Keratinocyte (primary cell): ENCODE measurements around the gene ZBTB20. TPM values are rescaled to one million over a fixed set of nuclear protein-coding genes. Genes with fewer than 3 reads are reported as not detected.

ENCODE experiments used
- DNase-seq: peaks from one replicate; pipeline ENCODE4 v3.0.0-alpha.2; 2011; ENCODE audit warnings: low read depth, missing footprints, low spot score
- FAIRE-seq: peaks from 2 replicates; lab custom pipeline; 2011; peaks lifted over from hg19 to GRCh38; lab: Jason Lieb, UNC
- H2AFZ ChIP-seq: 2 replicates; pipeline ENCODE4 v1.6.0; 2012; ENCODE audit warnings: low read length, control low read depth, inconsistent platforms; ENCODE audit not compliant: control insufficient read depth
- H3K27ac ChIP-seq: 2 replicates; pipeline ENCODE4 v1.5.1; 2011; ENCODE audit warnings: low read length; ENCODE audit not compliant: control insufficient read depth, insufficient read depth
- H3K27me3 ChIP-seq: 3 replicates; pipeline ENCODE4 v1.6.0; 2011; ENCODE audit warnings: low read length; ENCODE audit not compliant: control insufficient read depth, insufficient read depth; ENCODE audit errors: extremely low read depth
- H3K36me3 ChIP-seq, 2 experiments: 2 replicates in 1 of 2; 3 replicates in 1 of 2; pipeline ENCODE4 v1.5.1; 2011; ENCODE audit warnings: low read length in 2 of 2, mild to moderate bottlenecking in 1 of 2; ENCODE audit not compliant: control insufficient read depth in 2 of 2, insufficient read depth in 2 of 2; ENCODE audit errors: extremely low read depth in 1 of 2
- H3K4me1 ChIP-seq: 3 replicates; pipeline ENCODE4 v1.5.1; 2011; ENCODE audit warnings: low read length; ENCODE audit not compliant: control insufficient read depth, insufficient read depth; ENCODE audit errors: extremely low read depth
- H3K4me2 ChIP-seq: 3 replicates; pipeline ENCODE4 v1.6.0; 2011; ENCODE audit warnings: low read depth, low read length; ENCODE audit not compliant: control insufficient read depth, insufficient read depth; ENCODE audit errors: extremely low read depth
- H3K4me3 ChIP-seq, 3 experiments: fragments of 200-600 bp in 1 of 3; sonication (generic) in 1 of 3; 2 replicates in 2 of 3; 3 replicates in 1 of 3; pipeline ENCODE4 v1.5.1; 2011 to 2016; ENCODE audit warnings: low read length in 3 of 3, mild to moderate bottlenecking in 3 of 3, control low read depth in 2 of 3, inconsistent platforms in 1 of 3, low read depth in 1 of 3, mixed read lengths in 1 of 3, mixed run types in 1 of 3, moderate library complexity in 1 of 3; ENCODE audit not compliant: control insufficient read depth in 2 of 3, insufficient read depth in 2 of 3; ENCODE audit errors: extremely low read depth in 1 of 3
- H3K79me2 ChIP-seq: 2 replicates; pipeline ENCODE4 v1.6.0; 2012; ENCODE audit warnings: low read length; ENCODE audit not compliant: control insufficient read depth, insufficient read depth
- H3K9ac ChIP-seq: 3 replicates; pipeline ENCODE4 v1.6.0; 2011; ENCODE audit warnings: low read length; ENCODE audit not compliant: control insufficient read depth, insufficient read depth; ENCODE audit errors: extremely low read depth
- H3K9me1 ChIP-seq: 3 replicates; pipeline ENCODE4 v1.6.0; 2011; ENCODE audit warnings: low read length; ENCODE audit not compliant: control insufficient read depth, insufficient read depth; ENCODE audit errors: extremely low read depth
- H3K9me3 ChIP-seq: 2 replicates; pipeline ENCODE4 v1.5.1; 2012; ENCODE audit warnings: low read depth, low read length; ENCODE audit not compliant: control insufficient read depth
- H4K20me1 ChIP-seq: 3 replicates; pipeline ENCODE4 v1.6.0; 2011; ENCODE audit warnings: low read length; ENCODE audit not compliant: control insufficient read depth, insufficient read depth; ENCODE audit errors: extremely low read depth
- EZH2 ChIP-seq: IDR thresholded peaks from one replicate; pipeline ENCODE4 v1.6.1; 2012; ENCODE audit warnings: inconsistent platforms, mild to moderate bottlenecking, low read length, moderate library complexity
- dilution Hi-C: fragments of 300-500 bp; cut with MboI; formaldehyde crosslinking; loops from one replicate; pipeline ENCODE4 v1.7.0; 2020; ENCODE audit warnings: low sequenced_read_pairs; ENCODE audit not compliant: extremely low pct_ligation_motif_present
- polyA plus RNA-seq, 5 experiments: library from polyadenylated mRNA; depleted of rRNA in 3 of 5; stranded (reverse) in 3 of 5; stranded (forward) in 1 of 5; unstranded in 1 of 5; fragments of >200 nt; gene quantifications; 1 replicate in 1 of 5; 2 replicates in 3 of 5; 3 replicates in 1 of 5; pipeline versions ENCODE4 v1.2.1 to v1.2.3, GENCODE V29; 2011 to 2012; ENCODE audit warnings: missing spikeins in 2 of 5, low read depth in 1 of 5, low replicate concordance in 1 of 5
- TF ChIP-seq, protein P1 (sequence below), 3 experiments: IDR thresholded peaks in 1 of 3; conservative IDR thresholded peaks in 1 of 3; optimal IDR thresholded peaks in 1 of 3; 2 replicates in 2 of 3; 3 replicates in 1 of 3; pipeline versions ENCODE3 to v1.5.1; 2011; ENCODE audit warnings: low read length in 3 of 3, mild to moderate bottlenecking in 3 of 3, moderate library complexity in 2 of 3, control low read depth in 1 of 3, inconsistent platforms in 1 of 3; ENCODE audit not compliant: insufficient read depth in 2 of 3; ENCODE audit errors: extremely low read depth in 1 of 3

Gene ZBTB20
- polyA plus RNA-seq, 1 donor (not counting 4 experiments of a cell fraction or from before 2014, with no cell fraction given): 0.52 TPM

DNA sequence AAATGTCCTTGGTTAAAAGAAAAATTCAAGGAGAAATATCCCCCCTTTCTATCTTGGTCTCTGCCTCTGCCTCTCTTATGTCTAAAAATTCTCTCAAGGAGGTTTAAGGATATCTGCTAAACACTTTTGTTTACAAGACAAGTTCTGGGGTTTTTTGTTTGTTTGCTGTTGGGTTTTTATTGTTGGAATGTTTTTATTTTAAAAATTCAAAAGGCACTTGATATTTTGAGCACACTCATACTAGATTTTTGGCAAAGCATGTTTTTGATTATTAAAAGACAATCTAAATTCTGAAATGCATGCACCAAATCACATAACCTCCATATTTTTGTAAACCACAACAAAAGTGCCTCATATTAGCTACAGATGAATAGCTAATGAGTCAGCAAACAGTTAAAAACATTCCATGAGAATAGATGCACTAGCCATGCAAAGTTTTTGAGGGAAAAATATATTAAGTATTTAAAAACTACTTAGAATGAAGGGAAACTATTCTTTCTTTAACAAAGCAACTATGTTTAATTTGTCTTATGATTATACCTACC is 84.6 kb downstream of the ZBTB20 start:
- DNase-seq (no peak), FAIRE-seq (no peak)
- H3K9ac ChIP-seq: no peak overlapping the region
- no peaks in the 10 kb centered on the region for H3K9me3 ChIP-seq
- H3K9me1 ChIP-seq: no peaks in the 10 kb centered on the region
- H3K27me3 ChIP-seq: no peaks in the 10 kb centered on the region
- no peaks in the 10 kb centered on the region for H3K36me3 ChIP-seq
- H3K79me2 ChIP-seq: no peaks in the 10 kb centered on the region
- no peak overlapping the region for H2AFZ ChIP-seq
- H3K4me1 ChIP-seq: peaks cover 2% of the 10 kb centered on the region
- no peak overlapping the region for H3K27ac ChIP-seq
- TF ChIP-seq, protein P1, sequence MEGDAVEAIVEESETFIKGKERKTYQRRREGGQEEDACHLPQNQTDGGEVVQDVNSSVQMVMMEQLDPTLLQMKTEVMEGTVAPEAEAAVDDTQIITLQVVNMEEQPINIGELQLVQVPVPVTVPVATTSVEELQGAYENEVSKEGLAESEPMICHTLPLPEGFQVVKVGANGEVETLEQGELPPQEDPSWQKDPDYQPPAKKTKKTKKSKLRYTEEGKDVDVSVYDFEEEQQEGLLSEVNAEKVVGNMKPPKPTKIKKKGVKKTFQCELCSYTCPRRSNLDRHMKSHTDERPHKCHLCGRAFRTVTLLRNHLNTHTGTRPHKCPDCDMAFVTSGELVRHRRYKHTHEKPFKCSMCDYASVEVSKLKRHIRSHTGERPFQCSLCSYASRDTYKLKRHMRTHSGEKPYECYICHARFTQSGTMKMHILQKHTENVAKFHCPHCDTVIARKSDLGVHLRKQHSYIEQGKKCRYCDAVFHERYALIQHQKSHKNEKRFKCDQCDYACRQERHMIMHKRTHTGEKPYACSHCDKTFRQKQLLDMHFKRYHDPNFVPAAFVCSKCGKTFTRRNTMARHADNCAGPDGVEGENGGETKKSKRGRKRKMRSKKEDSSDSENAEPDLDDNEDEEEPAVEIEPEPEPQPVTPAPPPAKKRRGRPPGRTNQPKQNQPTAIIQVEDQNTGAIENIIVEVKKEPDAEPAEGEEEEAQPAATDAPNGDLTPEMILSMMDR (optimal IDR thresholded peaks at IDR 0.05 in 1 of 3, IDR thresholded peaks at IDR 0.05 in 1 of 3, conservative IDR thresholded peaks at IDR 0.05 in 1 of 3; ENCODE audit: extremely low read depth in 1 of 3, insufficient read depth in 2 of 3, low read length in 3 of 3): no peak
- TF ChIP-seq EZH2: no peak
- H4K20me1 ChIP-seq: no peaks in the 10 kb centered on the region
- dilution Hi-C loops: no loop called here
- H3K4me2 ChIP-seq: no peak overlapping the region
- H3K4me3 ChIP-seq: no peak overlapping the region

DNA sequence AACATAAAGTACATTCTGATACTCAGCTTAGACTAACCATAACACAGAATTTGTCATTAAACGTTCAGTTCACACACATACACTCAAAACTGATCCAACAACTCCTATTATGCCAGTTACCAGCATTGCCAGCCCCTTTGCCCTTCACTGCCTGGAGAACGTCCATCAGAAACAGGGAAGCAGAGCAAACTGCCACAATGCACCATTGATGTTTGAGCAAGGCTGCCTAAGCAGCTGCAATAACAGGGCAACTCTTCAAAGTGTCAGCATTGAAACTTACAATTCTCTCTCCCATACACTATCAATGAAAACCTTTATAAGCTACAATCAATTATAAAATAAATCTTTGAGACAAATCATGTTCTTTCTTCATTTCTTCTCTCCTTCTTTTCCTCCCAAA is 85.1 kb downstream of the ZBTB20 start:
- no peaks in the 10 kb centered on the region for H3K36me3 ChIP-seq
- H3K4me3 ChIP-seq: no peak overlapping the region
- peaks cover 2% of the 10 kb centered on the region for H3K4me1 ChIP-seq
- H3K27me3 ChIP-seq: no peaks in the 10 kb centered on the region
- DNase-seq (no peak), FAIRE-seq (peak; percentile 41)
- H3K4me2 ChIP-seq: no peak overlapping the region
- H3K79me2 ChIP-seq: no peaks in the 10 kb centered on the region
- H3K9me1 ChIP-seq: no peaks in the 10 kb centered on the region
- H2AFZ ChIP-seq: no peak overlapping the region
- no peak overlapping the region for H3K27ac ChIP-seq
- no peaks in the 10 kb centered on the region for H3K9me3 ChIP-seq
- dilution Hi-C loops: no loop called here
- no peak for TF ChIP-seq EZH2
- TF ChIP-seq, protein P1 (optimal IDR thresholded peaks at IDR 0.05 in 1 of 3, IDR thresholded peaks at IDR 0.05 in 1 of 3, conservative IDR thresholded peaks at IDR 0.05 in 1 of 3; ENCODE audit: extremely low read depth in 1 of 3, insufficient read depth in 2 of 3, low read length in 3 of 3): no peak
- H4K20me1 ChIP-seq: no peaks in the 10 kb centered on the region
- H3K9ac ChIP-seq: no peak overlapping the region
